ENCODE measurements around the gene PROSER3. TPM values are rescaled to one million over a fixed set of nuclear protein-coding genes. Genes with fewer than 3 reads are reported as not detected.
A peak's percentile ranks its signal among the peaks of the same experiment; 100 is the strongest.

Gene PROSER3
- total RNA-seq, 1 donor from 2014 or later: 46.6 TPM

DNA sequence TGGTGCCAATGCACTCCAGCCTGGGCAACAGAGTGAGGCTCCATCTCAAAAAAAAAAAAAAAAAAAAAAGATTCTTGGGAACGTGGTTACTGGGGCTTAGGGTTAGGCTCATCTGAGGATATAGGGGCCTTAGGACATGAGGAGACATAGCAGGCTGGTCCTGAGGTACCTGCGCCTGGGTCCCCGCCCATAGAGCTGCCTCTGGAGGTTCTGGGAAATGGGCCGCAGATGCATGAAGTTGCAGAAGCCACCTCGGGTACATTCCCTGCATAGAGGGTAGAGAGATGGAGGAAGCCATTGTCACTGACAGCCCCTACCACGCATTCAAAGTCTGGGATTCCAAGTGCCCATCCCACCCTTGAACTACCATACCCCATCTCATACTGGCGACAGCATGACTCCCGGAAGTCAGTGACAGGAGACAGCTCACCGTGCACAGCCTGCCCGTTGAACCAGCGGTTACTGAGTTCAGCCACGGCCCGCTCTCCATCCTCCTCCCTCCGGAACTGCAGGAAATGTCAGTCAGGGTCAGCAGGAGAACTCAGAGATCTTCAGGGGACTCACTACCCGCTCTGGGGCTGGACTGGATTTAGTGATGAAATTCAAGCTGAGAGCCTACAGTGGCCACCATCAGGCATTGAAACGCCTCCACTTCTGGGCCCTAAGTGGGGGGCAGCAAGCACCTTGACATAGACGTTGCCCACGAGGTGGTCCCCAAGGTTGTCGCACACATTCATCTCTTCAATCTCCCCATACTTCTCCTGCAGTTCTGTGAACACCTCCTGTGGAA lies 14.1 kb upstream of the PROSER3 start:
- Mint-ChIP-seq H3K27me3 (ENCODE audit: low read depth) (no peaks in the 10 kb centered on the region), H3K4me1 (peaks cover 37% of the 10 kb centered on the region), H3K9me3 (no peaks in the 10 kb centered on the region), H3K36me3 (peaks cover 5% of the 10 kb centered on the region), H3K27ac (peak overlapping the region; percentile 41), H3K4me3 (peak overlapping the region; percentile 99)
- TF ChIP-seq, protein P1, sequence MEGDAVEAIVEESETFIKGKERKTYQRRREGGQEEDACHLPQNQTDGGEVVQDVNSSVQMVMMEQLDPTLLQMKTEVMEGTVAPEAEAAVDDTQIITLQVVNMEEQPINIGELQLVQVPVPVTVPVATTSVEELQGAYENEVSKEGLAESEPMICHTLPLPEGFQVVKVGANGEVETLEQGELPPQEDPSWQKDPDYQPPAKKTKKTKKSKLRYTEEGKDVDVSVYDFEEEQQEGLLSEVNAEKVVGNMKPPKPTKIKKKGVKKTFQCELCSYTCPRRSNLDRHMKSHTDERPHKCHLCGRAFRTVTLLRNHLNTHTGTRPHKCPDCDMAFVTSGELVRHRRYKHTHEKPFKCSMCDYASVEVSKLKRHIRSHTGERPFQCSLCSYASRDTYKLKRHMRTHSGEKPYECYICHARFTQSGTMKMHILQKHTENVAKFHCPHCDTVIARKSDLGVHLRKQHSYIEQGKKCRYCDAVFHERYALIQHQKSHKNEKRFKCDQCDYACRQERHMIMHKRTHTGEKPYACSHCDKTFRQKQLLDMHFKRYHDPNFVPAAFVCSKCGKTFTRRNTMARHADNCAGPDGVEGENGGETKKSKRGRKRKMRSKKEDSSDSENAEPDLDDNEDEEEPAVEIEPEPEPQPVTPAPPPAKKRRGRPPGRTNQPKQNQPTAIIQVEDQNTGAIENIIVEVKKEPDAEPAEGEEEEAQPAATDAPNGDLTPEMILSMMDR (IDR thresholded peaks at IDR 0.05; ENCODE audit: unreplicated experiment): no peak
- DNase-seq (ENCODE audit: low spot score in 2 of 2, unreplicated experiment in 2 of 2): no peak

DNA sequence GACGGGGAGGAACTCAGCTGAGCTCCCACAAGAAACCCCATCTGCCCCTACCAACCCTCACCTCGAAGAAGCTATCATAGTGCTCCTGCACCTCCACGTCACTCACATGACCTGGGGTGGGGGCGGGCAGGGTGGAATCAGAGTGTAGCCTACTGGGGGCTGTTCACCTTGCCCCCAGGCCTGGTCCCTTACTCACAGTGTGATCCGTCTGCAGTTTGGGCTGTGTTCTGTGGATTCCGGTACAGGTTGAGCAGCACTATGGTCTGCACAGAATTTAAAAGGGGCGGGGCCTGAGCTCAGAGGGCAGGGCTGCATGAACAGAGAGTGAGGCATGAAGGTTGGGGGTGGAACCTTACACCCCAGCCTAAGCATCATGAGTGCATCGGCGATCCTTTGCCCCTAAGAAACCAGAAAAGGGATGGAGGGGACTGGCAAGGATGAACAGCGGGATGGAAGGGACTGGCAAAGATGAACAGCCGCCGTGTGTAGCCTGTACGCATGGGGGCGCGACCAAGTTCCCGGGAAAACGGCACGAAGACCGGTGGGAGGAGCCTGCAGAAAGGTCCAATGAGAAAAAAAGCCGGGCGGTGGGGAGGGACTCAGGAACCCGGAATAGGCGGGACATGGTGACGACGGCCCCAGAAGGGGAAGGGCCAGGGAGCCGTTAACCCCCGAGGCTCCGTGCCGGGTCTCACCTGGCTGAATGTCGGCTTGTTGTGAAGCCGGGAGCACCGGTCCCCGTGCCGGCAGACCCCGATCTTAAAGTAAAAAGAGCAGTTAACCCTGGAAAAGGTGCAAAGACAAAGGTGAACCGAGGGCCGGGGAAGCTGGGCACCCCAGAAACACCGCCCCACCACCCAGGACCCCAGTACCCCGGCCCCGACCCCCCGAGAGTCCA lies 13.3 kb upstream of the PROSER3 start:
- TF ChIP-seq, protein P1 (IDR thresholded peaks at IDR 0.05; ENCODE audit: unreplicated experiment): peak; percentile 36
- no peaks in the 10 kb centered on the region for H3K9me3 Mint-ChIP-seq
- DNase-seq (ENCODE audit: low spot score in 2 of 2, unreplicated experiment in 2 of 2): peak; percentile 82 to 92
- peaks cover 41% of the 10 kb centered on the region for H3K4me1 Mint-ChIP-seq
- peak overlapping the region; percentile 99 for H3K4me3 Mint-ChIP-seq
- peak overlapping the region; percentile 100 for H3K27ac Mint-ChIP-seq
- peaks cover 4% of the 10 kb centered on the region for H3K36me3 Mint-ChIP-seq
- no peaks in the 10 kb centered on the region for H3K27me3 Mint-ChIP-seq (ENCODE audit: low read depth)

DNA sequence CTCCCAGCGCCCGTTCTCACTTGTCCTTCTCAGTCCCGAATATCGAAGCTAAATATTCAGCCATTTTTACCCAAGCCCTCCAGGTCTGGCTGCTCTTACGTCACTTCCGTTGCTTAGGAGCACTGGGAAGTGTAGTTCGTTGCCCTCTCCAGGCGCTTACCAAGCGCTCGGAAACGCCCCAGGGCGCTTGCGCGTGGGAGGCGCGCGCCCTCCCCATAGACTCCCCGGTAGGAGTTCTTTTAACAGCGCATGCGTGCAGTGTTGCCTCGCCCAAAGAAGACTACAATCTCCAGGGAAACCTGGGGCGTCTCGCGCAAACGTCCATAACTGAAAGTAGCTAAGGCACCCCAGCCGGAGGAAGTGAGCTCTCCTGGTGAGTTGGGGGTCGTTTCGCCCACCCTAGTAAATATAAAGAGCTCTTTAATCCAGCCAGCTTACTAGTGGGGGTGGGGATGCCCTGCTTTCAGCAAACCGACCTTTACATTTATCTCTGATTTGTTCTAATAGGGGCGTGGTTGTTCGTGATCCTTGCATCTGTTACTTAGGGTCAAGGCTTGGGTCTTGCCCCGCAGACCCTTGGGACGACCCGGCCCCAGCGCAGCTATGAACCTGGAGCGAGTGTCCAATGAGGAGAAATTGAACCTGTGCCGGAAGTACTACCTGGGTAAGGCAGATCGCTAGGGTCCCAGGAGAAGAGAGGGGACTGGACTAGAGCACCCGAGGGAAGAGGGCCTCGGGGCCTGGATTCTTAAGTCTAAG lies 12.5 kb upstream of the PROSER3 start, which contains the start of the genes PSENEN and U2AF1L4:
PSENEN (plus strand) TSS at position 324 of the 759 bp plus-strand sequence; CDS start at position 604, 280 bp downstream.
U2AF1L4 (minus strand) TSS at position 91 of the 759 bp plus-strand sequence; CDS start at position 64, 27 bp downstream.
- DNase-seq (ENCODE audit: low spot score in 2 of 2, unreplicated experiment in 2 of 2): peak; percentile 94 to 96
- Mint-ChIP-seq H3K9me3 (no peaks in the 10 kb centered on the region), H3K27me3 (ENCODE audit: low read depth) (no peaks in the 10 kb centered on the region), H3K4me1 (peaks cover 48% of the 10 kb centered on the region), H3K4me3 (peak within 1 kb of the TSS; percentile 99), H3K36me3 (peaks cover 4% of the 10 kb centered on the region), H3K27ac (peak within 1 kb of the TSS; percentile 100)
- TF ChIP-seq, protein P1 (IDR thresholded peaks at IDR 0.05; ENCODE audit: unreplicated experiment): no peak

DNA sequence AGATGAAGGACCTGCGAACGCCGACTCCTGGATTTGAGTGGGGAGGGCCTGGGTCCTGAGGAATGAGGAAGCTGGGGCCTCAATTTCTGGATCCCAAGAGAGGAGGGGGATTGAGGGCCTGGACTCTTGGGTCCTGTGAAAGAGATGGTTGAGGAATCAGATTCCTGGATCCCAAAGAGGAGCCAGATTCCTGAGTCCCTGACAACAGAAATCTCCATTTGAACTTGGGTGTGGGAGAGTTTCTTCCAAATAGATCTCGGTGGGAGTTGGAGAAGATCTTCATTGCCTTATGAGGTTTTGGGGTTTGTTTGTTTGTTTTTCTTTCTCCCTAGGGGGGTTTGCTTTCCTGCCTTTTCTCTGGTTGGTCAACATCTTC lies 11.9 kb upstream of the PROSER3 start:
- no peak for DNase-seq (ENCODE audit: low spot score in 2 of 2, unreplicated experiment in 2 of 2)
- peak overlapping the region; percentile 99 for H3K4me3 Mint-ChIP-seq
- peaks cover 43% of the 10 kb centered on the region for H3K4me1 Mint-ChIP-seq
- no peaks in the 10 kb centered on the region for H3K9me3 Mint-ChIP-seq
- peaks cover 4% of the 10 kb centered on the region for H3K36me3 Mint-ChIP-seq
- H3K27ac Mint-ChIP-seq: peak overlapping the region; percentile 100
- TF ChIP-seq, protein P1 (IDR thresholded peaks at IDR 0.05; ENCODE audit: unreplicated experiment): no peak
- H3K27me3 Mint-ChIP-seq (ENCODE audit: low read depth): no peaks in the 10 kb centered on the region

DNA sequence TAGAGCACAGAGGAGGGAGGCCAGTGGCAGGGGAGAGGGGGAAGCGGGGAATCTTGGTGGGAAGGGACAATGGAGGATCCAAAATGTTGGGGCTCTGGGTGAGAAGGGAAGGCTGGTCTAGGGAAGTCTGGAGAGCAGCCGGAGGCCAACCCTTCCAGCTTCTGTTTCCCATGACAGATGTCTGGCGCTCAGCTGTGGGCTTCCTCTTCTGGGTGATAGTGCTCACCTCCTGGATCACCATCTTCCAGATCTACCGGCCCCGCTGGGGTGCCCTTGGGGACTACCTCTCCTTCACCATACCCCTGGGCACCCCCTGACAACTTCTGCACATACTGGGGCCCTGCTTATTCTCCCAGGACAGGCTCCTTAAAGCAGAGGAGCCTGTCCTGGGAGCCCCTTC lies 11.4 kb upstream of the PROSER3 start:
- Mint-ChIP-seq H3K4me1 (peaks cover 43% of the 10 kb centered on the region), H3K27ac (peak overlapping the region; percentile 100), H3K27me3 (ENCODE audit: low read depth) (no peaks in the 10 kb centered on the region), H3K9me3 (no peaks in the 10 kb centered on the region), H3K4me3 (peak overlapping the region; percentile 99), H3K36me3 (peaks cover 4% of the 10 kb centered on the region)
- TF ChIP-seq, protein P1 (IDR thresholded peaks at IDR 0.05; ENCODE audit: unreplicated experiment): no peak
- DNase-seq (ENCODE audit: low spot score in 2 of 2, unreplicated experiment in 2 of 2): no peak

Data from mesothelial cell of epicardium (in vitro differentiated cells).